ENCODE data around the gene RABEP1. TPM values are rescaled to one million over a fixed set of nuclear protein-coding genes. Genes with fewer than 3 reads are reported as not detected.

RABEP1 gene
- total RNA-seq, 1 experiment from 2014 or later = 24.4 TPM

- ChIA-PET POLR2A (ENCODE audit: unreplicated experiment) (no interaction called here), CTCF (no interaction called here)
Observed at GRCh38 chr17:5284681-5285080, 2.6 kb downstream of the RABEP1 start.

GRCh38 chr17:5286846-5287245, 4.8 kb downstream of the RABEP1 start:
- CTCF ChIA-PET = no interaction called here
- Histone ChIP-seq H3K9me2 (replicated peaks; ENCODE audit: low read length) (no peaks in the 10 kb centered on the region), H3K79me2 (ENCODE audit: low read length) (peaks cover 86% of the 10 kb centered on the region), H3K9ac (ENCODE audit: low read length) (no peak overlapping the region), H4K20me1 (ENCODE audit: low read length) (0 out of 2 replicates have a peak, but pooled peaks cover 6% of the 10 kb centered on the region), H3K27ac (ENCODE audit: low read length) (no peak overlapping the region), H3K9me3 (ENCODE audit: low read length) (no peaks in the 10 kb centered on the region), H3K36me3 (ENCODE audit: low read depth, low read length) (no peaks in the 10 kb centered on the region), H3F3A (ENCODE audit: low read length, unreplicated experiment) (no peaks in the 10 kb centered on the region), H2AFZ (ENCODE audit: low read length) (no peak overlapping the region), H3K4me1 (ENCODE audit: insufficient read depth, low read length) (peaks cover 15% of the 10 kb centered on the region), H3K27me3 (ENCODE audit: low read length) (no peaks in the 10 kb centered on the region), H3K4me3 (ENCODE audit: low read length) (no peak overlapping the region), H3K4me2 (ENCODE audit: low read length) (no peak overlapping the region)
- intact Hi-C loops (cut with micrococcal nuclease) = no loop called here
- TF ChIP-seq EZH2 (IDR thresholded peaks at IDR 0.05; ENCODE audit: low read length, unreplicated experiment) = no peak
- no peak for TF ChIP-seq EZH2phosphoT487 (IDR thresholded peaks at IDR 0.05; ENCODE audit: borderline replicate concordance, low read length)
- no peak for TF ChIP-seq CTCF (conservative IDR thresholded peaks at IDR 0.05; ENCODE audit: low read depth, low read length)
- no peak for DNase-seq
- no TSS peak for BruUV-seq (replicated peaks)
- POLR2A ChIA-PET (ENCODE audit: unreplicated experiment) = no interaction called here
- no peak for ATAC-seq

More at GRCh38 chr17:5284681-5285080, 2.6 kb downstream of the RABEP1 start:
- intact Hi-C loops (cut with micrococcal nuclease) = no loop called here
- Histone ChIP-seq H3K27ac (ENCODE audit: low read length) (no peak overlapping the region), H3K4me1 (ENCODE audit: insufficient read depth, low read length) (peaks cover 15% of the 10 kb centered on the region), H2AFZ (ENCODE audit: low read length) (no peak overlapping the region), H3K9me2 (replicated peaks; ENCODE audit: low read length) (no peaks in the 10 kb centered on the region), H3K4me2 (ENCODE audit: low read length) (peak overlapping the region; percentile 92), H3K36me3 (ENCODE audit: low read depth, low read length) (no peaks in the 10 kb centered on the region), H3K4me3 (ENCODE audit: low read length) (peak overlapping the region; percentile 70; the same call in 1 of the 2 replicates), H3K9ac (ENCODE audit: low read length) (no peak overlapping the region), H3K79me2 (ENCODE audit: low read length) (peaks cover 72% of the 10 kb centered on the region), H3F3A (ENCODE audit: low read length, unreplicated experiment) (no peaks in the 10 kb centered on the region), H3K9me3 (ENCODE audit: low read length) (no peaks in the 10 kb centered on the region), H4K20me1 (ENCODE audit: low read length) (0 out of 2 replicates have a peak, but pooled peaks cover 6% of the 10 kb centered on the region), H3K27me3 (ENCODE audit: low read length) (no peaks in the 10 kb centered on the region)
- DNase-seq (no peak), ATAC-seq (no peak)
- TF ChIP-seq EZH2 (IDR thresholded peaks at IDR 0.05; ENCODE audit: low read length, unreplicated experiment) (no peak), EZH2phosphoT487 (IDR thresholded peaks at IDR 0.05; ENCODE audit: borderline replicate concordance, low read length) (no peak), CTCF (conservative IDR thresholded peaks at IDR 0.05; ENCODE audit: low read depth, low read length) (no peak)
- BruUV-seq (replicated peaks) = no TSS peak

GRCh38 chr17:5291683-5292350, 9.7 kb downstream of the RABEP1 start:
- H3K36me3 ChIP-seq (ENCODE audit: low read depth, low read length) = no peaks in the 10 kb centered on the region

More at GRCh38 chr17:5291683-5292350, 9.7 kb downstream of the RABEP1 start:
- H3F3A ChIP-seq (ENCODE audit: low read length, unreplicated experiment) = no peaks in the 10 kb centered on the region
- no peak overlapping the region for H3K27ac ChIP-seq (ENCODE audit: low read length)
- no peak overlapping the region for H3K4me3 ChIP-seq (ENCODE audit: low read length)
- ATAC-seq (no peak), DNase-seq (no peak)
- H3K27me3 ChIP-seq (ENCODE audit: low read length) = no peaks in the 10 kb centered on the region
- no peak overlapping the region for H3K4me2 ChIP-seq (ENCODE audit: low read length)
- TF ChIP-seq EZH2 (IDR thresholded peaks at IDR 0.05; ENCODE audit: low read length, unreplicated experiment) = no peak
- no peak for TF ChIP-seq CTCF (conservative IDR thresholded peaks at IDR 0.05; ENCODE audit: low read depth, low read length)
- no peak for TF ChIP-seq EZH2phosphoT487 (IDR thresholded peaks at IDR 0.05; ENCODE audit: borderline replicate concordance, low read length)
- CTCF ChIA-PET = no interaction called here
- H3K79me2 ChIP-seq (ENCODE audit: low read length) = peaks cover 82% of the 10 kb centered on the region
- H3K4me1 ChIP-seq (ENCODE audit: insufficient read depth, low read length) = no peaks in the 10 kb centered on the region; the same call in 1 of the 2 replicates
- intact Hi-C loops (cut with micrococcal nuclease) = no loop called here
- H3K9me3 ChIP-seq (ENCODE audit: low read length) = no peaks in the 10 kb centered on the region
- POLR2A ChIA-PET (ENCODE audit: unreplicated experiment) = no interaction called here
- H3K9ac ChIP-seq (ENCODE audit: low read length) = no peak overlapping the region
- BruUV-seq (replicated peaks) = no TSS peak
- H2AFZ ChIP-seq (ENCODE audit: low read length) = no peak overlapping the region
- 0 out of 2 replicates have a peak, but pooled peaks cover under 1% of the 10 kb centered on the region for H4K20me1 ChIP-seq (ENCODE audit: low read length)
- H3K9me2 ChIP-seq (replicated peaks; ENCODE audit: low read length) = no peaks in the 10 kb centered on the region
